Activated CD4-positive, alpha-beta T cell treated with anti-CD3 and anti-CD28 coated beads, Interleukin-2, amount 50 U/mL, for 1 hour (primary cell): ENCODE results near the gene RANBP2.
A peak's percentile ranks its signal among the peaks of the same experiment; 100 is the strongest.
"Not testable (repeated sequence)": the region's sequence is repeated elsewhere in the genome, so short reads cannot be mapped to it uniquely, and the experiment has no call there.

Source experiments
- DNase-seq: peaks from one replicate; pipeline ENCODE4 v3.0.0-alpha.2; 2020

The RANBP2 gene

GRCh38 chr2:108719149-108720044, at the start of gene RANBP2:
RANBP2 (plus strand) TSS chr2:108719482; CDS start chr2:108719607, 125 bp downstream.
- DNase-seq = peak; percentile 92

GRCh38 chr2:108670282-108670681, 49.0 kb upstream of the RANBP2 start:
- not testable (repeated sequence) for DNase-seq

- not testable (repeated sequence) for DNase-seq
Observed at GRCh38 chr2:108672200-108672805, 47.0 kb upstream of the RANBP2 start.

GRCh38 chr2:108676522-108676921, 42.8 kb upstream of the RANBP2 start:
- DNase-seq = not testable (repeated sequence)

GRCh38 chr2:108677239-108677744, 42.0 kb upstream of the RANBP2 start:
- not testable (repeated sequence) for DNase-seq

GRCh38 chr2:108678198-108678651, 41.1 kb upstream of the RANBP2 start:
- DNase-seq = not testable (repeated sequence)

- not testable (repeated sequence) for DNase-seq
Observed at GRCh38 chr2:108680805-108681204, 38.5 kb upstream of the RANBP2 start.

- DNase-seq = not testable (repeated sequence)
Observed at GRCh38 chr2:108688818-108689756, 30.2 kb upstream of the RANBP2 start.

GRCh38 chr2:108690001-108690400, 29.3 kb upstream of the RANBP2 start:
- DNase-seq = not testable (repeated sequence)

GRCh38 chr2:108691447-108691846, 27.8 kb upstream of the RANBP2 start:
- DNase-seq = no peak

GRCh38 chr2:108701208-108701607, 18.1 kb upstream of the RANBP2 start:
- DNase-seq = no peak

- no peak for DNase-seq
Observed at GRCh38 chr2:108701806-108702205, 17.5 kb upstream of the RANBP2 start.

- DNase-seq = no peak
Observed at GRCh38 chr2:108704871-108705270, 14.4 kb upstream of the RANBP2 start.

GRCh38 chr2:108707300-108707699, 12.0 kb upstream of the RANBP2 start:
- DNase-seq = no peak

- not testable (repeated sequence) for DNase-seq
Observed at GRCh38 chr2:108716971-108717370, 2.3 kb upstream of the RANBP2 start.

- not testable (repeated sequence) for DNase-seq
Observed at GRCh38 chr2:108726048-108726447, 6.8 kb downstream of the RANBP2 start.

- DNase-seq = not testable (repeated sequence)
Observed at GRCh38 chr2:108734656-108735055, 15.4 kb downstream of the RANBP2 start.

GRCh38 chr2:108757973-108758372, 38.7 kb downstream of the RANBP2 start:
- not testable (repeated sequence) for DNase-seq

- DNase-seq = not testable (repeated sequence)
Observed at GRCh38 chr2:108762618-108763017, 43.3 kb downstream of the RANBP2 start.

GRCh38 chr2:108766671-108767070, 47.4 kb downstream of the RANBP2 start:
- not testable (repeated sequence) for DNase-seq

GRCh38 chr2:108767859-108768258, 48.6 kb downstream of the RANBP2 start:
- DNase-seq = not testable (repeated sequence)

GRCh38 chr2:108776475-108776874, 57.2 kb downstream of the RANBP2 start:
- no peak for DNase-seq
